ENCODE results near the gene ZC3H7B. TPM values are rescaled to one million over a fixed set of nuclear protein-coding genes. Genes with fewer than 3 reads are reported as not detected.

The ZC3H7B gene
- total RNA-seq, 2 donors from 2014 or later, result 56.7 to 79.1 TPM

- Histone ChIP-seq H3K27me3 (replicated peaks; ENCODE audit: insufficient read depth) (no peaks in the 10 kb centered on the region), H3K4me3 (peak overlapping the region; percentile 83 to 97), H3K9me3 (no peaks in the 10 kb centered on the region), H3K27ac (peak overlapping the region; percentile 93 to 98), H3K36me3 (no peaks in the 10 kb centered on the region), H3K4me1 (replicated peaks) (peaks cover 9% of the 10 kb centered on the region)
- intact Hi-C loops (cut with DNase I), result loop anchor here (5.0 kb wide), 1 partner anchor 290 kb away; the partner anchor contains the start of gene EP300
- WGBS, result under 1% methylated on average over 31 of the region's 35 CpGs
- no peak for TF ChIP-seq POLR2AphosphoS5 (IDR thresholded peaks at IDR 0.05)
- no peak for TF ChIP-seq POLR2A (IDR thresholded peaks at IDR 0.05)
- TF ChIP-seq, protein P1, sequence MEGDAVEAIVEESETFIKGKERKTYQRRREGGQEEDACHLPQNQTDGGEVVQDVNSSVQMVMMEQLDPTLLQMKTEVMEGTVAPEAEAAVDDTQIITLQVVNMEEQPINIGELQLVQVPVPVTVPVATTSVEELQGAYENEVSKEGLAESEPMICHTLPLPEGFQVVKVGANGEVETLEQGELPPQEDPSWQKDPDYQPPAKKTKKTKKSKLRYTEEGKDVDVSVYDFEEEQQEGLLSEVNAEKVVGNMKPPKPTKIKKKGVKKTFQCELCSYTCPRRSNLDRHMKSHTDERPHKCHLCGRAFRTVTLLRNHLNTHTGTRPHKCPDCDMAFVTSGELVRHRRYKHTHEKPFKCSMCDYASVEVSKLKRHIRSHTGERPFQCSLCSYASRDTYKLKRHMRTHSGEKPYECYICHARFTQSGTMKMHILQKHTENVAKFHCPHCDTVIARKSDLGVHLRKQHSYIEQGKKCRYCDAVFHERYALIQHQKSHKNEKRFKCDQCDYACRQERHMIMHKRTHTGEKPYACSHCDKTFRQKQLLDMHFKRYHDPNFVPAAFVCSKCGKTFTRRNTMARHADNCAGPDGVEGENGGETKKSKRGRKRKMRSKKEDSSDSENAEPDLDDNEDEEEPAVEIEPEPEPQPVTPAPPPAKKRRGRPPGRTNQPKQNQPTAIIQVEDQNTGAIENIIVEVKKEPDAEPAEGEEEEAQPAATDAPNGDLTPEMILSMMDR (IDR thresholded peaks at IDR 0.05), result no peak
- DNase-seq (ENCODE audit: low spot score), result peak; percentile 58
Measured at GRCh38 chr22:41382098-41382578, 80.8 kb downstream of the ZC3H7B start.

GRCh38 chr22:41382610-41383009, 81.3 kb downstream of the ZC3H7B start:
- Histone ChIP-seq H3K27me3 (replicated peaks; ENCODE audit: insufficient read depth) (no peaks in the 10 kb centered on the region), H3K4me3 (peak overlapping the region; percentile 83 to 97), H3K36me3 (no peaks in the 10 kb centered on the region), H3K9me3 (no peaks in the 10 kb centered on the region), H3K27ac (peak overlapping the region; percentile 93 to 98), H3K4me1 (replicated peaks) (peaks cover 9% of the 10 kb centered on the region)
- TF ChIP-seq, protein P1 (IDR thresholded peaks at IDR 0.05), result no peak
- TF ChIP-seq POLR2AphosphoS5 (IDR thresholded peaks at IDR 0.05), result no peak
- DNase-seq (ENCODE audit: low spot score), result no peak
- 7% methylated on average over 19 of the region's 19 CpGs for WGBS
- intact Hi-C loops (cut with DNase I), result loop anchor here (5.0 kb wide), 1 partner anchor 290 kb away; the partner anchor contains the start of gene EP300

- Histone ChIP-seq H3K9me3 (no peaks in the 10 kb centered on the region), H3K27me3 (replicated peaks; ENCODE audit: insufficient read depth) (no peaks in the 10 kb centered on the region), H3K4me3 (peak overlapping the region; percentile 83 to 97), H3K27ac (peak overlapping the region; percentile 93 to 98), H3K4me1 (replicated peaks) (peaks cover 9% of the 10 kb centered on the region), H3K36me3 (no peaks in the 10 kb centered on the region)
- intact Hi-C loops (cut with DNase I), result loop anchor here (5.0 kb wide), 1 partner anchor 291 kb away; the partner anchor contains the start of gene EP300
- 48% methylated on average over 5 of the region's 5 CpGs for WGBS
- no peak for DNase-seq (ENCODE audit: low spot score)
- TF ChIP-seq POLR2A (IDR thresholded peaks at IDR 0.05), result no peak
- no peak for TF ChIP-seq POLR2AphosphoS5 (IDR thresholded peaks at IDR 0.05)
- TF ChIP-seq, protein P1 (IDR thresholded peaks at IDR 0.05), result no peak
Measured at GRCh38 chr22:41383085-41383484, 81.8 kb downstream of the ZC3H7B start.

DNA sequence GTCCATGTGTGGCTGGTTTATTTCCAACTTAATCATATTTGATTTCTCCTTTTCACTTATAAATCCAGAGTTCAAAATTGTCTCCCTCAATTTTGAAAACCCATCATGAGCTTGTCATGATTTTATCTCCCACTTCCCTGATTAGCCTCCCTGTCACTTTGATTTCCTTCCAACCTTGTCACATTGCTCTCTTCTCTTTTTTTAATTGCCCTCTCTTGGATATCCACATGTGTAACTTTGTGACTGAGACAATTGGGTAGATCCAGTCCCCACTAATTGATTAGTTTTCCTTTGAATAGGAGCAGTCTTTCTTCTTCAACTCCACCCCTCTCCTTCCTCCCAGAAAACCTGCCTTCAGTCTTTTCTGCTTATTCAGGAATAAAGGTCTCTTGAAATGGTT, 82.8 kb downstream of the ZC3H7B start:
- Histone ChIP-seq H3K9me3 (no peaks in the 10 kb centered on the region), H3K27ac (peak overlapping the region in 1 of 2 donors; percentile 98), H3K4me3 (no peak overlapping the region), H3K36me3 (no peaks in the 10 kb centered on the region), H3K27me3 (replicated peaks; ENCODE audit: insufficient read depth) (no peaks in the 10 kb centered on the region), H3K4me1 (replicated peaks) (peaks cover 9% of the 10 kb centered on the region)
- intact Hi-C loops (cut with DNase I), result loop anchor here (5.0 kb wide), 1 partner anchor 292 kb away; the partner anchor contains the start of gene EP300
- DNase-seq (ENCODE audit: low spot score), result no peak
- TF ChIP-seq, protein P1 (IDR thresholded peaks at IDR 0.05), result no peak
- TF ChIP-seq POLR2A (IDR thresholded peaks at IDR 0.05), result no peak
- no peak for TF ChIP-seq POLR2AphosphoS5 (IDR thresholded peaks at IDR 0.05)

GRCh38 chr22:41387341-41387740, 86.0 kb downstream of the ZC3H7B start:
- no peak for TF ChIP-seq POLR2AphosphoS5 (IDR thresholded peaks at IDR 0.05)
- TF ChIP-seq, protein P1 (IDR thresholded peaks at IDR 0.05), result no peak
- TF ChIP-seq POLR2A (IDR thresholded peaks at IDR 0.05), result no peak
- H3K4me1 ChIP-seq (replicated peaks), result peaks cover 7% of the 10 kb centered on the region
- no peaks in the 10 kb centered on the region for H3K36me3 ChIP-seq
- 89% methylated on average over 7 of the region's 7 CpGs for WGBS
- no peaks in the 10 kb centered on the region for H3K9me3 ChIP-seq
- no peak overlapping the region for H3K27ac ChIP-seq
- DNase-seq (ENCODE audit: low spot score), result no peak
- intact Hi-C loops (cut with DNase I), result no loop called here
- H3K4me3 ChIP-seq, result no peak overlapping the region
- H3K27me3 ChIP-seq (replicated peaks; ENCODE audit: insufficient read depth), result no peaks in the 10 kb centered on the region

All from prostate gland (tissue), 2 donors.